GM10248 (cell line): ENCODE data around the gene LAIR1.

ENCODE experiments used
- CTCF ChIA-PET: fragments of 300-600 bp; sonication (Branson Sonifier 250); formaldehyde crosslinking; extraction: SDS; loops from one replicate; lab custom pipeline; 2021; ENCODE audit warnings: antibody characterized with exemption; lab: Yijun Ruan, JAX
- POLR2A ChIA-PET: fragments of 350-650 bp; sonication (Branson Sonifier 250); formaldehyde crosslinking; extraction: SDS; loops from one replicate; lab custom pipeline; 2020; ENCODE audit warnings: antibody characterized with exemption; lab: Yijun Ruan, JAX
- DNase-seq: peaks from one replicate; pipeline ENCODE4 v3.0.0; 2012; ENCODE audit errors: extremely low spot score
- TF ChIP-seq, protein P1 (sequence below): IDR thresholded peaks from 2 replicates; pipeline ENCODE4 v1.5.1; 2012; ENCODE audit warnings: mild to moderate bottlenecking, low read depth; ENCODE audit errors: extremely low read depth, missing control alignments, control extremely low read depth

Gene LAIR1

GRCh38 chr19:54405628-54406027, 40.9 kb upstream of the LAIR1 start:
- POLR2A ChIA-PET: no interaction called here

DNA sequence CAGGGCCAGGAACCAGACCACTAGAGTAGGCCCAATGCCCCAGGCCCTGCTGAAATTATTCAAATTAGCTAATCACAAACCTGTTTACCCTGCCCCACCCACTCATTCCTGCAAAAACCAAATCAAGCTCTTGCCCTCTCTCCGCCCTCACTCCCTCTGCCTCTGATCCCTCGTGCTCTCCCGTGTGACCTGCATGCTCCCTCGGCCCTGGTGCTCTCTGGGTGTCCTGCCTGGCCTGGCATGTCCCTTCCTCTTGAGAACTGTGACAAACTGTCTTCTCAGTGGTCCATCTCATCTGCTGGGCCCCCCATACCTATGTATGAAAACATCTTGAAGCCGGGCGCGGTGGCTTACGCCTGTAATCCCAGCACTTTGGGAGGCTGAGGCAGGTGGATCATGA, 38.3 kb upstream of the LAIR1 start:
- TF ChIP-seq, protein P1, sequence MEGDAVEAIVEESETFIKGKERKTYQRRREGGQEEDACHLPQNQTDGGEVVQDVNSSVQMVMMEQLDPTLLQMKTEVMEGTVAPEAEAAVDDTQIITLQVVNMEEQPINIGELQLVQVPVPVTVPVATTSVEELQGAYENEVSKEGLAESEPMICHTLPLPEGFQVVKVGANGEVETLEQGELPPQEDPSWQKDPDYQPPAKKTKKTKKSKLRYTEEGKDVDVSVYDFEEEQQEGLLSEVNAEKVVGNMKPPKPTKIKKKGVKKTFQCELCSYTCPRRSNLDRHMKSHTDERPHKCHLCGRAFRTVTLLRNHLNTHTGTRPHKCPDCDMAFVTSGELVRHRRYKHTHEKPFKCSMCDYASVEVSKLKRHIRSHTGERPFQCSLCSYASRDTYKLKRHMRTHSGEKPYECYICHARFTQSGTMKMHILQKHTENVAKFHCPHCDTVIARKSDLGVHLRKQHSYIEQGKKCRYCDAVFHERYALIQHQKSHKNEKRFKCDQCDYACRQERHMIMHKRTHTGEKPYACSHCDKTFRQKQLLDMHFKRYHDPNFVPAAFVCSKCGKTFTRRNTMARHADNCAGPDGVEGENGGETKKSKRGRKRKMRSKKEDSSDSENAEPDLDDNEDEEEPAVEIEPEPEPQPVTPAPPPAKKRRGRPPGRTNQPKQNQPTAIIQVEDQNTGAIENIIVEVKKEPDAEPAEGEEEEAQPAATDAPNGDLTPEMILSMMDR: no peak

More at GRCh38 chr19:54405628-54406027, 40.9 kb upstream of the LAIR1 start:
- CTCF ChIA-PET: no interaction called here
- DNase-seq: no peak
- TF ChIP-seq, protein P1: no peak

DNA sequence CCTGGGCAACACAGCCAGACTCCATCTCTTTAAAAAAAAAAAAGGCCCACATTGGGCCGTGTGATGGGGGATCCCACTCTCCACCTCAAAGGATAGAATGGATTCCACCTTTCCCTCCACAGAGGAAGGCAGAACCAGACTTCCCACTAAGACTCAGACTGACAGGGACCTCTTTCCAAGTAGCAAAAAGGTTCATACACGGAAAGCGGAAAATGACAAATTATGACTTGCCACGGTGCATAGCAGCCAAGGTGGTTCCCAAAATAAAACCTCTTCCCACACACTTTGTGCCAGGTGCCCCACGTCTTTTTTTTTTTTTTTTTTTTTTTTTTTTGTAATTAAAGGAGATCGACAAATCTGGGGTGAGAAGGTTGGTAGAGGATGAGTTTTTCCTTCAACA, 36.2 kb upstream of the LAIR1 start:
- ChIA-PET CTCF (no interaction called here), POLR2A (no interaction called here)
- TF ChIP-seq, protein P1: no peak
- DNase-seq: no peak

More for the DNA sequence above, 38.3 kb upstream of the LAIR1 start:
- ChIA-PET CTCF (interaction anchor here (1.7 kb wide), 2 partner anchors 12 to 52 kb away, joined by 3 to 12 read pairs; no protein-coding TSS in a partner anchor), POLR2A (interaction anchor here (0.6 kb wide), 1 partner anchor 200 kb away, joined by 3 read pairs; no protein-coding TSS in a partner anchor)
- DNase-seq: no peak

DNA sequence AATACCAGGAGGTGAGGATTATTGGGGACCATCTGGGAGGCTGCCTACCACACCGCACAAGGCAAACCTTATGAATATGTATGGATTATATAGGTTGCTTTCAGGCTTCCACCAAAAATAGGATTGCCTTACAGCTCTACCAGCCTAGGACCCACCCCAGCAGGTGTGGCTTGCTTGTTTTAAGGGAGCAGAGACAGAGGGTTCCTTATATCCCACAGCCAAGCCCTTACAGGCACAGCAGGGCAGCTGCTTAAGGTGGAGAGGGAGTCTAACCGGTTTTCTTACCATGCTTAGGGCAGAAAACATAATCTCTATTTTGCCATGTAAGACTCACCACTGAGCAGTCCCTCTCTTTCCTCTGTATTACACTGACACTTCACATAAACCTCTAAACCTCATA, 34.5 kb upstream of the LAIR1 start:
- TF ChIP-seq, protein P1: no peak
- CTCF ChIA-PET: no interaction called here
- POLR2A ChIA-PET: no interaction called here
- DNase-seq: no peak

DNA sequence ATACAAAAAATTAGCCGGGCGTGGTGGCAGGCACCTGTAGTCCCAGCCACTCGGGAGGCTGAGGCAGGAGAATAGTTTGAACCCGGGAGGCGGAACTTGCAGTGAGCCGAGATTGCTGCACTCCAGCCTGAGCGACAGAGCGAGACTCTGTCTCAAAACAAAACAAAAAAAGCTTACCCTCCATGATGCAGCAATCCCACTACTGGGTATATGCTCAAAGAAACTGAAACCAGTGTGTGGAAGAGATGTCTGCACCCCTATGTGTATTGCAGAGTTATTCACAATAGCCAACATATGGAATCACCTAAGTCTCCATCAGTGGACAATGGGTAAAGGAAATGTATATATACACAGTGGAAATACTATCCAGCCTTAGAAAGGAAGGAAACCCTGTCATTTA, 31.0 kb upstream of the LAIR1 start:
- CTCF ChIA-PET: no interaction called here
- TF ChIP-seq, protein P1: no peak
- POLR2A ChIA-PET: no interaction called here
- DNase-seq: no peak

DNA sequence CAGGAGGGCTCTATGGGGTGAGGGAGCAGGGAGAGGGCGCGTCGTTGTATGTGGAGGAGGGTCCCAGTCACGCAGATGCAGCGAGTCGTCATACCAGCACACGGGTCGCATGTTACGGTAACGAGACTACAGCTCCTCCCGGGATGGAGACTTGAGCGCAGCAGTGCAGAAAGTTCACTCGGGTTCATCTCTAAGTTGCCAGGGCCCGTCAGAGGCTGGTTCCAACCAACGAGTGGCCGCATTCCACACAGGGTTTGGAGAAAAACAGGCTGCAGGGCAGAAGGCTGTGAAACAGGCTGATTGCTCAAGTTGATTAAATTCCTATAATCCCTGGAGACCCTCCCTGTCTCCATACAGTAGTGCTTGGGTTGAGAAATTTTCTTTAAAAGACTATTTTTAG, 28.6 kb upstream of the LAIR1 start:
- POLR2A ChIA-PET: no interaction called here
- no peak for DNase-seq
- TF ChIP-seq, protein P1: no peak
- CTCF ChIA-PET: no interaction called here

- TF ChIP-seq, protein P1: no peak
- no peak for DNase-seq
- ChIA-PET CTCF (interaction anchor here (0.9 to 3.9 kb wide), 22 partner anchors 10 to 154 kb away, joined by 3 to 31 read pairs (median 10); partner anchors contain the start of gene TTYH1), POLR2A (no interaction called here)
These were observed 27.4 kb upstream of the LAIR1 start for GRCh38 chr19:54392105-54392504.
